22Rv1 (cell line): ENCODE data around the gene ARHGAP42.

ENCODE experiments used
- CTCF ChIP-seq: fragments of 450-650 bp; IDR thresholded peaks from 2 replicates; pipeline ENCODE4 v1.5.1; 2017; ENCODE audit warnings: mild to moderate bottlenecking
- ZFX ChIP-seq: fragments of 450-650 bp; IDR thresholded peaks from 2 replicates; pipeline ENCODE4 v1.6.1; 2017; ENCODE audit warnings: antibody characterized with exemption, borderline replicate concordance

GRCh38 chr11:100759106-100759505 is 72.0 kb downstream of the ARHGAP42 start:
- TF ChIP-seq CTCF (no peak), ZFX (no peak)
